Mucosa of rectum (tissue), 2 donors: Measurements from ENCODE around the gene EIF2B2.

Experiments used
- H3K27ac ChIP-seq, 2 donors: one replicate each; pipeline ENCODE4 v1.7.0; 2013; ENCODE audit warnings: inconsistent platforms in 2 of 2, low read depth in 2 of 2, low read length in 2 of 2
- H3K27me3 ChIP-seq, 2 donors: one replicate each; pipeline ENCODE4 v1.7.0; 2013; ENCODE audit warnings: low read length in 2 of 2; ENCODE audit not compliant: control insufficient read depth in 2 of 2, insufficient read depth in 2 of 2
- H3K36me3 ChIP-seq, 2 donors: one replicate each; pipeline ENCODE4 v1.7.0; 2013; ENCODE audit warnings: low read length in 2 of 2; ENCODE audit not compliant: control insufficient read depth in 2 of 2, insufficient read depth in 2 of 2
- H3K4me1 ChIP-seq, 2 donors: one replicate each; pipeline ENCODE4 v1.7.0; 2013; ENCODE audit warnings: low read length in 2 of 2, mild to moderate bottlenecking in 1 of 2; ENCODE audit not compliant: control insufficient read depth in 2 of 2, insufficient read depth in 2 of 2
- H3K4me3 ChIP-seq, 2 donors: one replicate each; pipeline ENCODE4 v1.7.0; 2013; ENCODE audit warnings: low read length in 2 of 2
- H3K9ac ChIP-seq, 2 donors: one replicate each; pipeline ENCODE4 v1.7.0; 2013; ENCODE audit warnings: low read length in 2 of 2, low read depth in 1 of 2, mild to moderate bottlenecking in 1 of 2
- H3K9me3 ChIP-seq, 2 donors: one replicate each; pipeline ENCODE4 v1.7.0; 2013; ENCODE audit warnings: low read length in 2 of 2; ENCODE audit not compliant: control insufficient read depth in 2 of 2
- donor health status: healthy.
- donor health status: Normal muscosa, but diverticular disease.

EIF2B2 gene

DNA sequence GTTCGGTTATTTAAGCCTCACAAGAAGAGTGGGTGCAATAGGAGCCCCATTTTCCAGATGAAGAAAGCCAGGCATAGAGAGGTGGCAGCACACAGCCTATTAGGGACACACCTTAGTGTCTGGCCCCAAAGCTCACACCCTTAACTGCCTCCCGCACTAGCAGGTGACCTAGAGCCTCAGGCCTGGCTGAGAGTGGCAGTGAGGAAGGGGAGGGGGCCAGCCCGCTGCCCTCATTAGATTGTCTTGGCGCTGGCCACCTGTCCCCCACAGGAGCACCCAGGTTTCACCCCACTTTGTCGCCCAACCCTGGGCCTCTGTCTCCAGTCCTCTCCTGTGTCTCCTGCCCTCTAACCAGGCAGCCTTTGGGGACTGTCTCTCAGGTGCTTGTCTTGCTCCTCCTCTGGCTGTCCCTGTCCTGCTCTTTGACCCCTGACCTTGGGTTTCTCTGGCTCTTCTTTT is 28.8 kb upstream of the EIF2B2 start:
- H3K36me3 ChIP-seq = no peaks in the 10 kb centered on the region
- H3K27ac ChIP-seq = no peak overlapping the region
- no peaks in the 10 kb centered on the region for H3K27me3 ChIP-seq
- peaks cover 2 to 4% of the 10 kb centered on the region in 2 donors for H3K4me1 ChIP-seq
- no peak overlapping the region for H3K4me3 ChIP-seq
- no peaks in the 10 kb centered on the region for H3K9me3 ChIP-seq
- no peak overlapping the region for H3K9ac ChIP-seq

DNA sequence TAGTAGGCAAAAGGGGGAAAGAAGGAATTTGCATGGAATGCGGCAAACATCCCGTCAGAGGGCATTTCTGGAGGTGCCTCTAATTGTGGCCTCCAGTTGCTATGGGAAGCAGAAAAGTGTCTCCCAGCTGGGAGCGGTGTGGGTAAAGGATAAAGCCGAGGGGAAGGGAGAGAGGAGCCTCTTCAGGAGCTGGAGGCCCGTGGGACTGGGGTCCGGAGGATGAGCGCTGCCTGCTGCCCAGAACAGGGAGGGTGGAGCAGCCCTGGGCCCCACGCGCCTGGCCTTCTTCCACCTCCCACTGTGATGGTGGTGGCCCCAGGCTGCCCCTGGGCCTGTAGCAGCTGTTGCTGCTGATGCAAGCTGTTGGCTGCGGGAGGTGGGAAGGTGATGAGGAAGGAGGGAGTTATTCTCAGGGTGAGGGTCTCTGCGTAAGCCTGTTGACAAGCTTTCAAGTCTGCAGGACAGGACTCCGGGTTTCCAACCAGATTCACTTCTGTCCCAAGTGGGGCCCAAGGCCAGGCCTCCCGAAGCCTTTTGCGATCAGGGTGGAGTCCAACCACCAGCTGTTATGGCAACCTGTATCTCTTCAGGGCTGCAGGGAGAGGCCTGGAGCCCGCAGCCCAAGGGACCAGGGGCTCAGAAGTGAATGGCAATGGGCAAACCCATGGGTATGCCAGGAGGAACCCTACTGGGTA is 28.2 kb upstream of the EIF2B2 start:
- no peaks in the 10 kb centered on the region for H3K27me3 ChIP-seq
- H3K36me3 ChIP-seq = no peaks in the 10 kb centered on the region
- no peak overlapping the region for H3K27ac ChIP-seq
- H3K4me3 ChIP-seq = no peak overlapping the region
- no peak overlapping the region for H3K9ac ChIP-seq
- H3K4me1 ChIP-seq = peaks cover 2 to 4% of the 10 kb centered on the region in 2 donors
- no peaks in the 10 kb centered on the region for H3K9me3 ChIP-seq

DNA sequence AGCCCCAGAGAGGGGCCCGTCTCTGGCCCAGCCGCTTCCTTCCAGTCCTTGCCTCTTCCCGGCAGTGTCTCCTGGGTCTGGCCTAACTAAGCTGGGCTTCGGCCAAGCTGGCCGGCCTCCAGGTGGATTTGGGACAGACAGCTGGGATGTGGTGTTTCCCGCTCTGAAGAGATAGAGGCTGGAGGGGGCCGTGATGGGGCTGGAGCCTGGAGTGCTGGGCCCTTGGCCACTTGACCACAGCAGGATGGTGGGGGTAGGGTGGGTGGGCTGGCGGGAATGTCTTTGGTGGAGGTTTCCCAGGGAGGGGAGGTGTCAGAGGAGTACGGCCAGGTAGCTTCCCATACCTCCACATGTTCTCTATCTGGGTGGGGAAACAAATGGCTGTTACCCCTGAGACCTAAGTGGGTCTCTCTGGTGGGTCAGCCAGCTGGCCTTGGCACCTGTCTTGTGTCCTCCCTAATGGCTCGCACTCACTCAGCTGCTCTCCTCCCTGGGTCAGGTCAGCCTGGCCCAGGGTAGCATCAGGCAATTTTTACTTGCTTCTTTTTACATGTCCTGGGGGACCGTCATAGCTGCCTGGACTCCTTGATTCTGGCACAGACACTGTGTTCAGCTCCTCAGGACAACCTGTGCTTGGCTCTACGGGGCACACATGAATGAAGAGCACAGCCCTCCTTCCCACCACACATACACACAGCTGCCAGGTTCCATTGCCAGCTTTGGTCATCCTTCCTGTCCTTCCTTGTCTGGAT is 27.5 kb upstream of the EIF2B2 start:
- no peaks in the 10 kb centered on the region for H3K9me3 ChIP-seq
- no peak overlapping the region for H3K27ac ChIP-seq
- no peaks in the 10 kb centered on the region for H3K27me3 ChIP-seq
- no peak overlapping the region for H3K4me3 ChIP-seq
- H3K4me1 ChIP-seq = peaks cover 2 to 4% of the 10 kb centered on the region in 2 donors
- H3K36me3 ChIP-seq = no peaks in the 10 kb centered on the region
- no peak overlapping the region for H3K9ac ChIP-seq

DNA sequence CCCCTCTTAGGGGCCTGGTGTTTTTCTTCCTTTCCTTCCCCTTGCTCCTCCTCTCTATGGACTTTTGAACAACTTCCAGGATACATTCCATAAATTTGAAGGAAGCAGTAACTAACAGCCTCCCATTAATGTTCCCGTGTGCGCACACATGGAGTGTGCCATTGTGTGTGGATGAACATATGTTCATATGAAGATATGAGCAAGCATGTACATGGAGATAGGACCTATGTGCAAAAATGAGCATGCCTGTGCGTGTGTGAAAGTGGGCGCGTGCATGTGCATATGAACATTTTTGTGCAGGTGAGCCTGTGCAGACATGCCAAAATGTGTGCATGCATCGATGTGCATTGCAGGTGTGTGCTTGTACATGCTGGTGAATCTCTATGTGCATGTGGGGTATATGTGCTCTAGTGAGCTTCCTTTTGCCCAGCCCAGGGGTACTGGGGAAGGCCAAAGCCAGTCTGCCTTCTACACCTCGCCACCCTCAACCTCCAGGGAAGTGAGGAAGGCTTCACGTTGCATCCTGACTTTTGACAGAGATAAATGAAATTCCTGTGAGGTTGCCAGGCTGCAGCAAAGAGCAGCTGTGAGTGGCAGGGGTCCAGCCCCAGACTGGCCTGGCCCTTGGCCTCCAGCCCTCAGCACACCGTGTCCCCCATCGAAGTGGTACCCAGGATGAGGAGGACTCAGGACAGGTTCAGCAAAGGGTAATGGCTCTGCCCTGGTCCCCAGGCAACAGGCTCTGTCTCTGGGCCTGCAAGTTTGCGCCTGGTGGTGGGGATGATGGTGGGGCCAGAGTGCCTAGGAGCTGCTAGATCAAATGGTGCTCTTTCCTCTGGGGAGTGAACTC is 26.2 kb upstream of the EIF2B2 start:
- Histone ChIP-seq H3K36me3 (no peaks in the 10 kb centered on the region), H3K4me1 (peaks cover 4 to 5% of the 10 kb centered on the region in 2 donors), H3K27me3 (no peaks in the 10 kb centered on the region), H3K9ac (no peak overlapping the region), H3K9me3 (no peaks in the 10 kb centered on the region), H3K4me3 (no peak overlapping the region), H3K27ac (no peak overlapping the region)

DNA sequence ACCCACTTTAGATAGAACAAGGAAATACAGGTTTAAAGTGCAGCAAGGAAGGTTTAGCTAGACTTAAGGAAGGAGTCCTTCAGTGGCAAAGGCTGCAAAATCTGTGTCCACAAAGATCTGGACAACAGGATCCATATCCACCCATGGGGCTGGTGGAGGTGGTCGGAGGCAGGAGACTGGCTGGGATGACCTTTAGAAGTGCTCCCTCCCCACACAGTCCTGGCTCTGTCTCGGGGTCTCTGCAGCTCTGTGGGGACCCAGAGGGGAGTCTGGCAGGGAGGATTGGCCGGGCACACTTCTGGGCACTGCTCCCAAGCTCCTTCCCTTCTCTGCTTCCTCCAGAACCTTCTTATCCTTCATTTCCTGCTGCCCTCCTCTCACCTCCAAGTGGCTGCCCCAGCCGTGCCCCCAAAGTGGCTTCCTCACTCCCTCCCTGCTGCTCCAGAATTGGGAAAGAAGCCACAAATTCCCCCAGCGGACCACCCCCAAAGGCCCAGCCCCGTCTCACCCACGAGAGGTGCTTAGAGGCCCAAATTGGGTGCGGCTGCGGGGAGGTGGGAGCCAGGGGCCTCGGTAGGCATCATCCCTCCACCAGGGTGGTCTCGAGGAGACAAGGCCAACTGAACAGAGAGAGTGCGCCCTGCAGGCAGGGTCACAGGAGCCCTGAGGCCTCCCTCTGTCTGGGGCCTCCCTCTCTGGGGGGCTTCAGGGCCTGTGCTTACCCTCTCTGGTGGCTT is 25.4 kb upstream of the EIF2B2 start:
- Histone ChIP-seq H3K27me3 (no peaks in the 10 kb centered on the region), H3K9ac (no peak overlapping the region), H3K4me1 (peaks cover 4 to 5% of the 10 kb centered on the region in 2 donors), H3K27ac (no peak overlapping the region), H3K36me3 (no peaks in the 10 kb centered on the region), H3K9me3 (no peaks in the 10 kb centered on the region), H3K4me3 (no peak overlapping the region)

DNA sequence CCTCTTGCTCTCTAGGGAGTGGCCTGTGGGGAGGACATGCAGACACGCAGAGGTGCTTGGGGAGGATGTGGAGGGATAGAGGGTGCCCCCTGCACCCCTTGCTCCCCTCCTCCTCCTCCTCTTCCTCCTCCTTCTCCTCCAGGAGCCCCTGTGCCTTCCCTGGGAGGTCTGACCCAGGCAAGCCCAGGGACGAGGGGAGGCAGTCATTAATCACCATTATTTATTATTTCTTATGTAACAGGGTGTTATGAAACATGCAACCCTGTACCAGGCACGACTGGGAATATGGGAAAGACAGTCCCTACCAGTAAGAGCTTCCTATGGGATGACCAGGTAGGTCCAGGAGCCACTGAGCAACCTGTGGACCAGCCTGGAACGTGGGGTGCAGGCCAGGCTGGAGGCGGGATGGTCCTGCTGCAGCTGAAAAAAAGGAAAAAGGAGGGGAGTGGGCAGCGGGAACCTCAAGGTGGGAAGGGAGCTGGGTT is 24.8 kb upstream of the EIF2B2 start:
- Histone ChIP-seq H3K4me1 (peaks cover 4 to 5% of the 10 kb centered on the region in 2 donors), H3K9me3 (no peaks in the 10 kb centered on the region), H3K27ac (no peak overlapping the region)

DNA sequence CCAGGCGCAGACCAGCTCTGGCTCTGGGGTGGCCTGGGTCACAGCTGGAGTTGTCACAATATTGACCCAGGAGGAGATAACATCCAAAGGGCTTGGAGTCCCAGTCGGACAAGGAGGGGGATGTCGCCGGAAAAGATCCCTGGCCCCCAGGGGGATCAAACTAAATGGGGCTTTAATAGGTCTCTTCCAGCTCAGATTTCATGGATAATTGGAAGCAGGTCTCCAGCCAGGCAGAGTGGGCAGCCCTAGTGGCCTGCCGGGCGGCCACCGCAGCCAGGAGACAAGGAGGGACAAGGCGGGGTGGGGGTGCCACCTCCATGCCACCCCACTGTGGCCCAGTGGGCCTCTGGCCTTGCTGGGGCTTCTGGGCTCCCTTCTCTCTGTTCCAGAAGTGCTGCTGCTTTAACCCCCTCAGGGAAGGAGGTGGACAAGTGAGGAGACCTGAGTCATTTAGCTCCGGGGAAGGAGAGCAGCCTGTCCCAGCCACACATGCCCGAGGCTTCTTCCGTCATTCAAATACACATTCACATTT is 24.2 kb upstream of the EIF2B2 start:
- Histone ChIP-seq H3K9ac (no peak overlapping the region), H3K9me3 (no peaks in the 10 kb centered on the region), H3K27ac (no peak overlapping the region), H3K4me1 (peaks cover 4 to 5% of the 10 kb centered on the region in 2 donors), H3K36me3 (no peaks in the 10 kb centered on the region), H3K27me3 (no peaks in the 10 kb centered on the region), H3K4me3 (no peak overlapping the region)

More for the DNA sequence above, 24.8 kb upstream of the EIF2B2 start:
- H3K36me3 ChIP-seq = no peaks in the 10 kb centered on the region
- H3K27me3 ChIP-seq = no peaks in the 10 kb centered on the region
- no peak overlapping the region for H3K9ac ChIP-seq
- H3K4me3 ChIP-seq = no peak overlapping the region

DNA sequence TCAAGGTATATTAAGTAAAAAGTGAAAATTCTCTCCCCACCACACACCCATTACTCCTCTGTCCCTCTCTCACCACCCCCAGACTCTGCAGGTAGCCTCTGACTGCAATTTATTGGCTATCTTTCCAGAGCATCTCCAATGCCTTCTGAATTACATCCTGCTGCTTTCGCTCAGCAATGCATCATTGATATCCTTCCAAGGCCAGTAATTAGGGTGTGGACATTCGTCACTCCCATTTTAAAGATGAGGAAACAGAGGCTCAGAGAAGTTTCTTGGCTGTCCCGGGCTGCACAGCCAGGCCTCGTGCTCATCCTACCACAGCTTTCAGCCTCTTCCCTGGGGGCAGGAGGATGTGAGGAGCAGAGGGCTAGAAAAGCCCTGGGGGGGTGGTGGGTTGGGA is 23.7 kb upstream of the EIF2B2 start:
- no peak overlapping the region for H3K4me3 ChIP-seq
- peaks cover 3 to 4% of the 10 kb centered on the region in 2 donors for H3K4me1 ChIP-seq
- no peaks in the 10 kb centered on the region for H3K36me3 ChIP-seq
- H3K9me3 ChIP-seq = no peaks in the 10 kb centered on the region
- H3K27ac ChIP-seq = no peak overlapping the region
- H3K27me3 ChIP-seq = no peaks in the 10 kb centered on the region
- no peak overlapping the region for H3K9ac ChIP-seq
